HEK293 (cell line): ENCODE measurements around the gene GP1BB.

Experiments used
- CTCF ChIP-seq: fragments of 450-650 bp; formaldehyde crosslinking; IDR thresholded peaks from 2 replicates; pipeline ENCODE4 v1.5.1; 2016; ENCODE audit warnings: missing biosample characterization, missing genetic modification characterization
- KLF7 ChIP-seq: fragments of 450-650 bp; formaldehyde crosslinking; IDR thresholded peaks from 2 replicates; pipeline ENCODE4 v1.5.1; 2016; ENCODE audit warnings: missing biosample characterization, missing genetic modification characterization, borderline replicate concordance
- PATZ1 ChIP-seq: fragments of 450-650 bp; formaldehyde crosslinking; IDR thresholded peaks from 2 replicates; pipeline ENCODE4 v1.5.1; 2016; ENCODE audit warnings: missing biosample characterization, missing genetic modification characterization
- YY1 ChIP-seq: fragments of 450-650 bp; formaldehyde crosslinking; IDR thresholded peaks from 2 replicates; pipeline ENCODE4 v1.5.1; 2018; ENCODE audit warnings: missing biosample characterization, missing genetic modification characterization
- ZNF121 ChIP-seq: fragments of 450-650 bp; formaldehyde crosslinking; IDR thresholded peaks from 2 replicates; pipeline ENCODE4 v1.5.1; 2016; ENCODE audit warnings: missing biosample characterization, missing genetic modification characterization
- ZNF23 ChIP-seq: fragments of 450-650 bp; formaldehyde crosslinking; IDR thresholded peaks from 2 replicates; pipeline ENCODE4 v1.5.1; 2016; ENCODE audit warnings: missing biosample characterization, missing genetic modification characterization, borderline replicate concordance
- ZNF239 ChIP-seq: fragments of 450-650 bp; formaldehyde crosslinking; IDR thresholded peaks from 2 replicates; pipeline ENCODE4 v1.5.1; 2016; ENCODE audit warnings: missing biosample characterization, missing genetic modification characterization
- ZNF449 ChIP-seq: fragments of 450-650 bp; formaldehyde crosslinking; IDR thresholded peaks from 2 replicates; pipeline ENCODE4 v1.5.1; 2017; ENCODE audit warnings: missing biosample characterization, mild to moderate bottlenecking, missing genetic modification characterization, moderate library complexity
- ZNF513 ChIP-seq: fragments of 450-650 bp; IDR thresholded peaks from 2 replicates; pipeline ENCODE4 v1.5.1; 2018; ENCODE audit warnings: missing biosample characterization, missing genetic modification characterization
- ZNF701 ChIP-seq: fragments of 450-650 bp; formaldehyde crosslinking; IDR thresholded peaks from 2 replicates; pipeline ENCODE4 v1.5.1; 2016; ENCODE audit warnings: missing biosample characterization, missing genetic modification characterization

- no peak for TF ChIP-seq ZNF121 (tag by site-specific recombination)
- no peak for TF ChIP-seq ZNF23 (tag by site-specific recombination)
- TF ChIP-seq ZNF449 (tag by site-specific recombination) = no peak
- TF ChIP-seq CTCF (tag by site-specific recombination) = no peak
- TF ChIP-seq ZNF239 = no peak
- TF ChIP-seq ZNF701 (tag by site-specific recombination) = no peak
- no peak for TF ChIP-seq YY1 (tag by site-specific recombination)
- TF ChIP-seq KLF7 = no peak
- no peak for TF ChIP-seq ZNF513
- no peak for TF ChIP-seq PATZ1
Measured at GRCh38 chr22:19675428-19675827, 47.9 kb upstream of the GP1BB start.
